SK-N-MC (cell line): Measurements from ENCODE around the gene IMMP2L.

Experiments used
- DNase-seq: peaks from one replicate; pipeline ENCODE4 v3.0.0-alpha.2; 2011; ENCODE audit warnings: low read depth, low spot score
- H3K27ac ChIP-seq: fragments of 200-600 bp; sonication (generic); 2 replicates; pipeline ENCODE4 v1.5.1; 2016; ENCODE audit warnings: mixed run types
- H3K36me3 ChIP-seq: fragments of 200-600 bp; sonication (generic); 2 replicates; pipeline ENCODE4 v1.6.1; 2017; ENCODE audit warnings: antibody characterized with exemption, low read length, mixed read lengths; ENCODE audit not compliant: insufficient read depth
- H3K4me3 ChIP-seq: fragments of 200-600 bp; sonication (generic); 2 replicates; pipeline ENCODE4 v1.5.1; 2016
- H3K9ac ChIP-seq: fragments of 200-600 bp; sonication (generic); 2 replicates; pipeline ENCODE4 v1.8.0; 2017; ENCODE audit warnings: mixed run types, mixed read lengths; ENCODE audit not compliant: insufficient read length
- H3K9me3 ChIP-seq: fragments of 200-600 bp; sonication (generic); 2 replicates; pipeline ENCODE4 v1.6.1; 2017; ENCODE audit warnings: low read depth, mild to moderate bottlenecking, antibody characterized with exemption, low read length, moderate library complexity, mixed read lengths
- EZH2 ChIP-seq: fragments of 200-600 bp; sonication (generic); IDR thresholded peaks from one replicate; pipeline ENCODE4 v1.6.1; 2017; ENCODE audit warnings: antibody characterized with exemption
- FOXP2 ChIP-seq: optimal IDR thresholded peaks from 2 replicates; pipeline ENCODE3; 2011; ENCODE audit warnings: mild to moderate bottlenecking, moderate library complexity; ENCODE audit not compliant: insufficient read depth; ENCODE audit errors: extremely low read length, control extremely low read depth
- POLR2AphosphoS5 ChIP-seq: IDR thresholded peaks from 2 replicates; pipeline ENCODE4 v1.6.1; 2012; ENCODE audit warnings: mild to moderate bottlenecking, low read depth, low read length, borderline replicate concordance

The IMMP2L gene

DNA sequence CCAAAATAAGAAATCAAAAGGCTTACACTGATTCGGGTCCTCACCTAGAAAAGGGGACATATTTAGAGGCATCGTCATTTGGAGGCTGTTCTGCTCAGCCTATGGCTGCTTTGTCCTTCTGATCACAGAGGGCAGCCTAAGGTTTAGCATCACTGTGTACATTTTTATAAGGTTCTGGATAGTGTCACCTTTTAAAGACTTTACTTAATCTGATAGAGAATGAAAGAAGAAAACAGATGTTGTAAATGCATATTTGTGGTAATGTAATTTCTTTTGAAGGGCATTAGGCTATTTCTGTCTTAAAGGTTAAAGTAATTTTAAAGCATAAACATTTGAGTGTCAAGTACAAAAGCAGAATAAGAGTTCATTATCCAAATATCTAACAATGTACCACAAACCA is 916.7 kb downstream of the IMMP2L start:
- TF ChIP-seq EZH2 (no peak), POLR2AphosphoS5 (no peak), FOXP2 (no peak)
- no peak for DNase-seq
- no peaks in the 10 kb centered on the region for H3K9me3 ChIP-seq
- no peak overlapping the region for H3K4me3 ChIP-seq
- no peak overlapping the region for H3K27ac ChIP-seq
- no peaks in the 10 kb centered on the region for H3K36me3 ChIP-seq
- H3K9ac ChIP-seq = no peak overlapping the region

DNA sequence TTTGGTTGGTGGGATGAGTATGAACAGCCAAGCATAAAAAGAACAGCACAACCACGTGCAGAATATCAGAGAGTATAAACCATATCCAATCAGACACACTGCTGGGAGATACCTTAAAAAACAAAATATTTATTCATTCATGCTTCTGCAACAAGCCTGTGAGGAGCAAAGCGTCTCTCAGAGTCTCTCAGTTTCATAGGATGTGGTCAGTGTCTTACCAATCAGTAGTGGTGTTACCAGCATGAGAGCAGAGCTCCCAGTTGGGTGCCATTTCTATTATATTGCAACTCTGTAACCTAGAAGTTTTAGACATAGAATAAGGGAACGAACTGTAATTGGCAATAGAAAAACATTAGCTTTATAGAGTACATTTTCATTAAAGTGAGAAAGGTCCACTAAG is 917.2 kb downstream of the IMMP2L start:
- Histone ChIP-seq H3K9ac (no peak overlapping the region), H3K9me3 (no peaks in the 10 kb centered on the region), H3K4me3 (no peak overlapping the region), H3K27ac (no peak overlapping the region), H3K36me3 (no peaks in the 10 kb centered on the region)
- TF ChIP-seq EZH2 = no peak
- no peak for TF ChIP-seq FOXP2
- no peak for TF ChIP-seq POLR2AphosphoS5
- no peak for DNase-seq

DNA sequence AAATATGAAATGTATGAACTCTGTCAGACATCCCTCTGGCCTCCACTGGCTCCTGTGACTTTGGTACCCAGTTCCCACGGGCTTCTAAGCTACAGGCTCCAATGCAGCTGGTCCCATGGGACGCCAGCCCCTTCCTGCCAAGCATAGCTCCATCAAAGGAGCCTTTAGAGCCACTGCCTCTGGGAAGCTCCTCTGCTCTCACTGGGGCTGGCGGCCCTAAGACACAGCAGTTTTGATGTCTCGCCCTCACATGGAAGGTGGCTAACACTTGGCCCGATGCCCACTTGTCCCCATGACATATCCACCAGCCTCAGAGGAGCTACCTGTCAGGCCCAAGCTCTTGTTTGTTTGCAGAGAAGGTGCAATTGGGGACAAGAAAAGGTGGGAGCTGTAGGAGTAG is 925.0 kb downstream of the IMMP2L start:
- no peak for DNase-seq
- Histone ChIP-seq H3K9me3 (no peaks in the 10 kb centered on the region), H3K36me3 (no peaks in the 10 kb centered on the region), H3K9ac (no peak overlapping the region), H3K4me3 (no peak overlapping the region), H3K27ac (no peak overlapping the region)
- no peak for TF ChIP-seq FOXP2
- no peak for TF ChIP-seq EZH2
- TF ChIP-seq POLR2AphosphoS5 = no peak

DNA sequence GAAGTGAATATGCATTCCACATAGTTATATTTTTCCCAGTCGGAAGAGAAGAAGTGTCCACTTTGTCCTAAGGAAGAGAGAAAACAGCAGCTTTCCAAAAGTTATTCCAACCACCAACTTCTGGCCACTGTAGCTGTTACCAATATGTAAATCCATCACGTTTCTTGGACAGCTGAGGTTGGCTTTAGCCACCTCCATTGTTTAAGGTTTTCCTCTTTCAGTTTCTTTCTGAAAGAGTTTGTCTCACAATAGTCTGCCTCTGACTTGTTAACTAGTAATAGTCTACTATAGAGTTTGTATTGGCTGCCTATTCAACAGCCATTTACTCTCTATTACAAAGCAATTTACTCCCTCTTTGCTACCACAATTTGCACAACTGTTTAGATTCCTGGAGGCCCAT is 929.0 kb downstream of the IMMP2L start:
- no peak for TF ChIP-seq POLR2AphosphoS5
- TF ChIP-seq EZH2 = no peak
- H3K36me3 ChIP-seq = no peaks in the 10 kb centered on the region
- no peak overlapping the region for H3K27ac ChIP-seq
- no peak overlapping the region for H3K9ac ChIP-seq
- H3K9me3 ChIP-seq = no peaks in the 10 kb centered on the region
- DNase-seq = no peak
- no peak overlapping the region for H3K4me3 ChIP-seq

DNA sequence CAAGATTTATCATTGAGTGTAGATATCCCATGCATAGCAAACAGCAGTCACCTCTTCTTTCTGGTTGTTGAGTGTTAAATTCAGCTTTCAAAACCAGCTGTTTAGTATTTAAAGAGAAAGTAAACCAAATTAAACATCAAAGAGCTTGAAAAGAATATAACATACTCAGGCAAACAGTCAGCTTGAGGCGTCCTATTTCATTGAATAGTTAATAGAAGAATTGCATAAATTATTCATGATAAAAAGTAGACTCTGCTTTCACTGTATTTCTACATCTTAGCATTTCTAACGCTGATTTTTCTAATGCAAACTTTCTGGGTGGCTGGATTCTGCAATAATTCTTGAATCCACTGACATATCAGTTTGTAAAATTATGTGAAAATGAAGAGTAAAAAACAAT is 935.9 kb downstream of the IMMP2L start:
- DNase-seq = no peak
- Histone ChIP-seq H3K9me3 (no peaks in the 10 kb centered on the region), H3K4me3 (no peak overlapping the region), H3K27ac (no peak overlapping the region), H3K9ac (no peak overlapping the region), H3K36me3 (no peaks in the 10 kb centered on the region)
- TF ChIP-seq FOXP2 (no peak), EZH2 (no peak), POLR2AphosphoS5 (no peak)

DNA sequence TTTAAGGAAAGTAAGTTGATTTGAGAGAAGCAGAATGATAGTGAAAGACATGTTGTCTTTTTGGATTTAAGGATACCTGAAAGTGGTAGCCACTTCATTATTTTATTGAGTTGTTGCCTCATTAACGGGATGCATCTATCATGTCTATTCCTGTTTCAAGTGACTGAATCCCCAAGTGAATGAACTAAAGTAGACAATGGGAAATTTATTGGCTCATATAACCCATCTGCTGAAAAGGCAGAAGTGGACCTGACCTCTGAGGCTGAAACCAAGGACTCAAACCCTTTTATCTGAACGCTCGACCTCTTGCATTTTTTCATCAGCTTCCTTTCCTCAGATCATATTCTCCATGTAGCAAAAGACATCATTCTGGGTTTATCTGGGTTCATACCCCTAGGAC is 937.0 kb downstream of the IMMP2L start:
- TF ChIP-seq POLR2AphosphoS5 = no peak
- TF ChIP-seq EZH2 = no peak
- no peak for TF ChIP-seq FOXP2

DNA sequence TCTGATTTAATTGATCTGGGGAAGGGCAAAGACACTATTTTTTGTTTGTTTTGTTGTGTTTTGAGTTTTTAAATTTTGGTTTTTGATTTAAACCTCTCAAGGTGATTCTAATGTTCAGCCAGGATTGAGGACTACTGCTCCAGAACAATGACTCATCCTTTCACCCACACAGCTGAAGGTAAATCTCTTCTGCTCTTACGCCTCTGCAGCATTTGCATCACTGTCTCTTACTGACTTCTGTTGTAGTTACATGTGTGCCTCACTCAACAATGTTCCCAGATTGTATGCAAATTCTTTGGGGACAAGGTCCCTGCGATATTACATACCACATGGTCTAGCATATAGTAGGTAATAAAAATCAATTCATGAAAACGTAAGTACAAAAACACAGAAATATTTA is 938.9 kb downstream of the IMMP2L start:
- no peaks in the 10 kb centered on the region for H3K9me3 ChIP-seq
- H3K36me3 ChIP-seq = no peaks in the 10 kb centered on the region
- no peak overlapping the region for H3K27ac ChIP-seq
- H3K4me3 ChIP-seq = no peak overlapping the region
- TF ChIP-seq POLR2AphosphoS5 (no peak), FOXP2 (no peak), EZH2 (no peak)
- no peak overlapping the region for H3K9ac ChIP-seq
- no peak for DNase-seq

More for the DNA sequence above, 937.0 kb downstream of the IMMP2L start:
- Histone ChIP-seq H3K36me3 (no peaks in the 10 kb centered on the region), H3K9me3 (no peaks in the 10 kb centered on the region), H3K4me3 (no peak overlapping the region), H3K27ac (no peak overlapping the region), H3K9ac (no peak overlapping the region)
- DNase-seq = no peak

GRCh38 chr7:110621289-110621688 is 941.0 kb downstream of the IMMP2L start:
- Histone ChIP-seq H3K9ac (no peak overlapping the region), H3K9me3 (no peaks in the 10 kb centered on the region), H3K36me3 (no peaks in the 10 kb centered on the region), H3K27ac (no peak overlapping the region), H3K4me3 (no peak overlapping the region)
- DNase-seq = no peak
- TF ChIP-seq EZH2 (no peak), FOXP2 (no peak), POLR2AphosphoS5 (no peak)

DNA sequence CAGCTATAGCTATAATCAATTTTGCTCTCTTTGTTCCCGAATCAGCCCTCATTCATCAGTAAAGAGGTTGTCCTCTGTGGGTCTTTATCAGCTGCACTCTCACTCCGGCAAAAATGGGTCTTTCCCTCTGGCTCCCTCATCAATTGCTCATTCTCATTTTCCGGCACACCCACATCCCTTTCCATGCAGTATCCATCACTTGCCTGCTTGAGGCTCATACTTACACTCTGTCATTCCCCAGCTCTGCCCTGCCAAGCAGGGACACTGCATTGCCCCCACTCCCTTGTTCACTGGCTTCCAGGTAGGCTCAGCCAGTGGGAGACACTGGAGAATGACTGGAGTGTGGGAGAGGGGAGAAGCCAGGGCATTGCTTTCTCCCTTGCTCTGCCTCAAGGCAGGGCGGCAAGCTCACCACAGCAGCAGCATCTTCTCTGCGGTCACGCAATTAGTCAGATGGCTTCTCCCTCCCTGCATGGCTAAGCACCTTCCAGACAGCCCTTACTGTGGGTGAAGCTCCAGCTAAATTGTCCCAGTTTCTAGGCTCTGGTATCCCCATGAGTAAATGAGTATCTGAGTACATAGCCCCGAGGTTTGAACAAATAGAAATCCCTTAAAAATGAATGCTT is 942.1 kb downstream of the IMMP2L start:
- no peak overlapping the region for H3K27ac ChIP-seq
- H3K36me3 ChIP-seq = no peaks in the 10 kb centered on the region
- DNase-seq = no peak
- H3K9ac ChIP-seq = no peak overlapping the region
- no peak overlapping the region for H3K4me3 ChIP-seq
- TF ChIP-seq POLR2AphosphoS5 (no peak), FOXP2 (no peak), EZH2 (no peak)
- no peaks in the 10 kb centered on the region for H3K9me3 ChIP-seq
